GM21515 (cell line): ENCODE data around the gene TSPAN19.
"Not testable (repeated sequence)": the region's sequence is repeated elsewhere in the genome, so short reads cannot be mapped to it uniquely, and the experiment has no call there.

Source experiments
- ATAC-seq: cut with Tn5 transposase; IDR thresholded peaks from one replicate; pipeline ENCODE4 v1.9.1; 2021; ENCODE audit not compliant: unreplicated experiment

The TSPAN19 gene

DNA sequence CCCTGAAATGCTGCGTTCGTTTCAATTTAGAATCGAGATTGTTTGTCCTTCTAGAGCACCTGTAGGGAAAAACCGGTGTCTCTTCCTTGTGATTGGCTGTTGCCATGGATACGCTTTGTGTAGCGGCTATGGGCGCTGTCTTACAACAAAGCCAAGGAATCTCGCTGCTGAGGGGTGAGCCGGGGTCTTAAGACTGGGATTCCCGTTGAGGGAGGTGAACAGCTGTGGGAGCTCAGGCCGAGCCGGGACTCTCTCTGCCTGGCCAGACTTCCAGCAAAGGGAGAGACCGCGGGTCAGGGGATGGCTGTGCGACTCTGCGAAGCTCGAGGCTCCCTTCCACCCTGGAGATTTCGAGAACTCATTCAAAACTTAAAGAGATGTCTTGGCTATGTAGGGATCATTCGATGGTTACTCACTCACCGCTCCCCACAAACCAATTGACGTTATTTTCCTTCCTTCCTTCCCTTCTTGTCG lies at the start of gene TSPAN19, which contains the start of gene LRRIQ1:
Gene TSPAN19 (minus strand): TSS at position 44 of the 474 bp plus-strand sequence. CDS start 6,331 bp downstream, outside the sequence.
Gene LRRIQ1 (plus strand): TSS at position 118 of the 474 bp plus-strand sequence. CDS start 1,826 bp downstream, outside the sequence.
- ATAC-seq = peak; percentile 96

DNA sequence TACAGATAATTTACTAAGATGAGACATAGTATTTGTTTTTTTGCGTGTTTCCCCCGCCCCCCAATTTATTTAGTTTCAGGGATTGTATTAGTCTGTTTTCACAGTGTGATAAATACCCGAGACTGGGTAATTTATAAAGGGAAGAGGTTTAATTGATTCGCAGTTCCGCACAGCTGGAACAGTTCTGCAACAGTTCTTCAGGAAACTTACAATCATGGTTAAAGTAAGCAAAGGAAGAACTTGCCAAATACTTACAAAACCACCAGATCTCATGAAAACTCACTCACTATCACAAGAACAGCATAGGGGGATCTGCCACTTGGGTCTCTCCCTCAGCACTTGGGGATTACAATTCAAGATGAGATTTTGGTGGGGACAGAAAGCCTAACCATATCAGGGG lies 49.0 kb upstream of the TSPAN19 start:
- ATAC-seq = no peak

DNA sequence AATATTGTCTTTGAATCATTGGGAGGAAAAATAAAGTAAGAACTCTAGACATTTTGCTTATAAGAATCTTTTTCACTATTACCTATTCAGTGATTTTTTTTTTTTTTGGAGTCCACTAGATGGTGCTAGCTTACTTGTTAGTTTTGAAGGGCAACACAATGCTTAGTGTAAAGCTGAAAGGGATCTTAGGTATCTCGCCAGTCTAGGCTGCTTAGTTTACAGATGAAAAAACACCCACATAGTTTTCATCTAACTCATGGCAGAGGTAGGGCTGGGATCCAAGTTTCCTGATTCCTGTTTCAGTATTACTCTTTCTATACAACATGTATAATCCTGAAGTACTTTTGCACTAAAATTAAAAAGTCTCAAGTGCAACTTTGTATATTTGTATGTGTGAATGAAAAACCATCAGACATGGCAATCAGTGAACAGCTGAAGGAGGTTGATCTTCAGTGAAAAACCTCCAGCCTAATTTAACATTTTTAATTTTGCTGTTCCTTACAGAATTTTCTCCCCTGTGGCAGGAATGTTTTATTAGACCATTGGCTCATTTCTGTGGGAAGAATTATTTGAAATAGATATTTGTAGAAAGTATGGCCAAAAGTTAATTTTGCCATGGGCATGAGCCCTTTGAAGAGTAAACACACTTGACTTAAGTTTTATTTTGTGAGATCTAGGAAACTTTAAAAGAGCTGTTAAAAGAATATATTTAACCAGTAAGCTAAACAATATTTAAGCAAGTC lies 40.8 kb upstream of the TSPAN19 start:
- ATAC-seq = peak; percentile 92

DNA sequence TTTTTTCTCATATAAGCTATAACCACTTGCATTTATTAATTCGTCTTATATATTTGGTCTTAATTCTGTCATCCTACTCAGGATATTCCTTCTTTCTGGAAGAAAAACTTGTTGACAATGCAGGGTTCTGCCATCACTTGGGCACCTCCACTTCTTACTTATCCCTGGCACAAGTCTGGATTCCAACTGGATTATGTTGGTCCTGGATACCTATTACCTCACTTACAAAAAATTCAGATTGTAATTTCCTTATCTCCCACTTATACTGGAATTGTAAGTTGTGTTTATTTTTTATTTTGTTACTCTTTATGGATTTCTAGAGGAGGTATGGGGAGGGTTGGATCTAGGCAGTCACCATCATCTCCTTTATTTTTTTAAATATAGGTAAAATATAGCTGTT lies 36.7 kb upstream of the TSPAN19 start:
- ATAC-seq = no peak

DNA sequence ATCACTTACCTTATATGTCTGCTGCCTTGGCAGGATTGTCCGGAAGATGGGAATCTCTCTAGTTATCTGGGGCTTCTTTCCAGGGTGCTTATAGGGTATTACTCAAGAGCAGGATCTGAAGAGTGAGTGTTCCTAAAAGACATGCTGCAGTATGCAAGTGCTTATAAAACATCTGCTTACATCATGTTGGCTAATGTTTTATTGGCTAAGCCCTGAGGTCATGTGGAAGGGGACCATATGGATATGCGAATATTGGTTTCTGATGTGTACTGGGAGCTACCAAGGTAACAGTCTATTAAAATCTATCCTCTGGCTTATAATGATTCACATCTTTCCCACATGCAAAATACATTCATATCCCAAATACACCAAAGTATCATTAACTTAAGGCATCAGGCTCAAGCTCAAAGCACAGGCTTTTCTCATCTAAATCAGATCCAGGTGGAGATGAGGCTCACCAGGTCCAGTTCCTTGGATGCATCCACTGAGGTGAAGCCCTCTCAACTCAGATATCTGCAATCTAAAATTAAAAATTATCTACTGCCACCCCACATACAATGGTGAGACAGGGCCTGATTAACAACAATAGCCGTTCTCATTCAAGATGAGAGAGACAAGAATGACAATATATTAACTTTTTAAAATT lies 29.9 kb upstream of the TSPAN19 start:
- ATAC-seq = no peak

GRCh38 chr12:85060916-85061315 lies 24.8 kb upstream of the TSPAN19 start:
- no peak for ATAC-seq

GRCh38 chr12:85059594-85059993 lies 23.5 kb upstream of the TSPAN19 start:
- ATAC-seq = no peak

DNA sequence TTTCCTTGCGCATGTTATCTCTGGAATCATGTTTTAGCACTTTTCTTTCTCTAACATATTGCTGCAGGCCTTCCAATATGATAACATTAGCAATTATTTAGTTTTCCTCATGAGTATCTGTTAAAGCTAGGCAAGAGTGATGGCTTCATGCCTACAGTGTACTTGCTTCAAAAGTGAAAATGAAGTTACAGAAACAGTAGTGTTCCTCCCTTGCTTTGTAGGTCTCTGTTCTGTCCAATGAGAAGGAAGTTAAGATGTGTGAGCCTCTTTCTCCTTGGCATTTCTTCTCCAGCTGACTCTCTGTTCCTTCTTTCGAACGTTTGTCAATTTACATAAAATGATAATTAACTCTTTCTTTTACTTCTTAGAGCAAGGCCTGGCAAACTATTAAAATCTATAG lies 22.3 kb upstream of the TSPAN19 start:
- no peak for ATAC-seq

- peak; percentile 82 for ATAC-seq
Measured at GRCh38 chr12:85057370-85057963, 21.4 kb upstream of the TSPAN19 start.

GRCh38 chr12:85043829-85044228 lies 7.8 kb upstream of the TSPAN19 start:
- ATAC-seq = no peak

- ATAC-seq = no peak
Measured at GRCh38 chr12:85041395-85041794, 5.3 kb upstream of the TSPAN19 start.

GRCh38 chr12:85036733-85037132 lies 656 bp upstream of the TSPAN19 start:
- ATAC-seq = no peak

DNA sequence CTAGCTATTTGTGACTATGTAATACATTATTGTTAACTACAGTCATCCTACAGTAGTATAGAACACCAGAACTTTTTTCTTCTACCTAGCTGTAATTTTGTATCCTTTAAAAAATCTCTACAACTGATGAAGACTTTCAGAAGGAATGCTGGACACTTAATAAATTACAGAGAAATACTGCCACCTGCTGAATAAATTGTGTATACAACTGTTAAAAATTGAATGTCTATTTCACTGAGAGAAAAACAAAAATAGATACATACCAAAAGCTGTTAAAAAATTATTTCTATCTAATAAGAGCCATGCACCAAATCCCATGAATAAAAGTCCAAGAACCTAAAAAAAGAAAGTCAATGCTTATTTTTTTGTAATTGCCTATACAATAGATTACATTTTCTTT lies 6.6 kb downstream of the TSPAN19 start:
- no peak for ATAC-seq

DNA sequence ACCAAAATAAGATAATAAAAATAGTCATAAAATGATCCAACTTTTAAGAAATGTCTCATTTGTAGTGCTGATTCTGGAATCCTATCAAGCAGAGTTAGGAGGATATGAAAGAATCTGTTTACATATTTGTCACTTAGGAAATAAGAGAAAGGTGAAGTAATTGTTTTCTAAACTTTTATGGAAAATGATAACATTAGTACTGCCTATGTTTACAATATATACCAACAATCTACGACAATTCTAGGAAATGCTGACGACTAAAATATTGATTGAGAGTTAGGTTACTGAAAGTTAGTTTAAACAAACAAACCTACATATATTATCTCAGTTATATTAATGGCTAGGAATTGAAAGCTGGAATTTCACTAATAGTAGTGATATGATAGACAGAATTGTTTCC lies 18.0 kb downstream of the TSPAN19 start:
- no peak for ATAC-seq

GRCh38 chr12:85017618-85018017 lies 18.5 kb downstream of the TSPAN19 start:
- ATAC-seq = no peak

- ATAC-seq = no peak
Measured at GRCh38 chr12:85017133-85017532, 18.9 kb downstream of the TSPAN19 start.

DNA sequence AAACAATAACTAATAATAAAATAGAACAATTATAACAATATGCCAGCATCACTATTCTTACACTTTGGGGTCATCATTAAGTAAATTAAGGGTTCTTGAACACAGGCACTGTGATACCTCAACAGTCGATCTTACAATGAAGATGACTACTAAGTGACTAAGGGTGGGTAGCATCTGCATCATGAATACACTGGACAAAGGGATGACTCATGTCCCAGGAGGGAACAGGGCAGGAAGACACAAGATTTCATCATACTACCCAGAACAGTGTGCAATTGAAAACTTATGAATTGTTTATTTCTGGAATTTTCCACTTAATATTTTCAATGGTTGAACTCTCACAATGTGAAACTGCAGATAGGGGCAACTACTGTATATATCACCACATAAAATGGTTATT lies 19.7 kb downstream of the TSPAN19 start:
- ATAC-seq = no peak

DNA sequence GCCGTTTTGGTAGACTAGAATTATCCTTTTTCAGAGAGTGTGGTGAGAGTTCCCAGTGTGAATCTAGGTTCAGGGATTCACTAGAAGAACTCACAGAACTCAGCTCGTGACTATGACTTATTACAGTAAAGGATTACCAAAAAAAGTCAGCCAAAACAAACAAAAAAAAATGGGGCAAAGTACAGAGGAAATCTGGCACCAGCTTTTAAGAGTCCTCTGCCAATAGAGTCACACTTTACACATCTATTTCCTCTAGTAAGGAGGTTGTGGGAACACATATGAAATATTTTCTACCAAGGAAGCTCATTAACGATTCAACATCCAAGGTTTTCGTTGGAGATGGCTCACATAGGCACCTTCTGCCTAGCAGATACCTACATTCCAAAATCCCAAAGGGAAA lies 28.2 kb downstream of the TSPAN19 start:
- no peak for ATAC-seq

DNA sequence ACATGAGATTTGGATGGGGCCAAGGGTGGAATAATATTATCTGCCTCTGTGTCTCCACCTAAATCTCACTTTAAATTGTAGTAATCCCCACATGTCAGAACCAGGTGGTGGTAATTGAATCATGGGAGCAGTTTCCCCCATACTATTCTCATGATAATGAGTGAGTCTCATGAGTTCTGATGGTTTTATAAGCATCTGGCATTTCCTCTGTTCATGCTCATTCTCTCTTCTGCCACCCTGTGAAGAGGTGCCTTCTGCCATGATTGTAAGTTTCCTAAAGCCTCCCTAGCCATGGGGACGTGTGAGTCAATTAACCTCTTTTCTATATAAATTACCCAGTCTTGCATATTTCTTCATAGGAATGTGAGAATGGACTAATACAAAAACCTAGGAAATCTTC lies 29.9 kb downstream of the TSPAN19 start:
- ATAC-seq = no peak

DNA sequence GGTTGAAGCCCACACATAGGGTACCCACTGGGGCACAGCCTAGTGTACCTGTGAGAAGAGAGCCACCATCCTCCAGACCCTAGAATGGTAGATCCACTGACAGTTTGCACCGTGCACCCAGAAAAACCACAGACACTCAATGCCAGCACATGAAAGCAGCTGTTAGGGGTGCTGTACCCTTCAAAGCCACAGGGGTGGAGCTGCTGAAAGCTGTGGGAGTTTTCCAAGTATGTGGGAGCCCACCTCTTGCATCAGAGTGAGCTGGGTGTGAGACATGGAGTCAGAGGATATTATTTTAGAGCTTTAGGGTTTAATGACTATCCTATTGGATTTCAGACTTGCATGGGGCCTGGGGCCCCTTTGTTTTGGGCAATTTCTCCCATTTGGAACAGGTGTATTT lies 30.5 kb downstream of the TSPAN19 start:
- no peak for ATAC-seq

DNA sequence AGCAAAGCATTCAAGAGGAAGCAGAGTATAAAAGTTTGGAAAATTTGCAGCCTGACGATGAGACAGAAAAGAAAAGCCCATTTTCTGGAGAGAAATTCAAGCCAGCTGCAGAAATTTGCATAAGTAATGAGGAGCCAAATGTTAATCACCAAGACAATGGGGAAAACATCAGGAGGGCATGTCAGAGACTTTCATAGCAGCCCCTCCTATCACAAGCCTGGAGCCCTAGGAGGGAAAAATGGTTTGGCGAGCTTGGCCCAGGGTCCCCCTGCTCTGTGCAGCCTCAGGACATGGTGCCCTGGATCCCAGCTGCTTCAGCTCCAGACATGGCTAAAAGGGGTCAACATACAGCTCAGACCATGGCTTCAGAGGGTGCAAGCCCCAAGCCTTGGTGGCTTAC lies 31.0 kb downstream of the TSPAN19 start:
- ATAC-seq = not testable (repeated sequence)

DNA sequence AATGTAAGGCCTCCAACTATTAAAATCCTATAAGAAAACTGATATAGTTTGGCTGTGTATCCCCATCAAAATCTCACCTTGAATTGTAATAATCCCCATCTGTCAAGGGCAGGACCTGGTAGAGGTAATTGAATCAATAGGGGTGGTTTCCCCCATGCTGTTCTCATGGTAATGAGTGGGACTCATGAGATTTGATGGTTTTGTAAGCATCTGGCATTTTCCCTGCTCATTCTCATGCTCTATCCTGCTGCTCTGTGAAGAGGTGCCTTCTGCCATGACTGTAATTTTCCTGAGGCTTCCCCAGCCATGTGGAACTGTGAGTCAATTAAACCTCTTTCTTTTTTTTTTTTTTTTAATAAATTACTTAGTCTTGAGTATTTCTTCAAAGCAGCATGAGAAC lies 31.9 kb downstream of the TSPAN19 start:
- no peak for ATAC-seq
